Measurements from ENCODE around the gene VPS13D. TPM values are rescaled to one million over a fixed set of nuclear protein-coding genes. Genes with fewer than 3 reads are reported as not detected.

The VPS13D gene
- total and polyA plus RNA-seq, 10 of the 15 experiments (the other 5 are each of a cell fraction or from before 2014, with no cell fraction given), result 1.4 to 16.9 (median 8.5) TPM

DNA sequence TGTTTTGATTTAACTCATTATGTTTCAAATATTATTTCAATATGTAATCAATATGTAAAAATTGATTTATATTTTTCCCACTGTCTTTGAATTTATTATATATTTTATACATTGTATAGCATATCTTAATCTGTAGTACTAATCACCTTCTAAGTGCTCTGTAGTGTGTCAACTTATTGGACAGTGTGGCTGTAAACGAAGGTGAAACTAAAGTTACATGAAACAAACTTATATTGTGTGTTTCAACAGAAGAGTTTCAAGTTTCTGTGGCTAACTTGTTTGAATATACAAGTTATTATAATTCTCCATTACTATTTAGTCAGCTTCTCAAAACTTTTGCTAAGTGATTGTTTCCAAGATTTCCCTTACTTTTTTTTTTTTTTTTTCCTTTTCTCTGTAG lies 212.4 kb downstream of the VPS13D start:
- BruUV-seq (replicated peaks), result no TSS peak
- WGBS (ENCODE audit: insufficient coverage, insufficient replicate concordance, low lambda C conversion rate, missing lambda C conversion rate), result 40% methylated on average over 1 of the region's 1 CpG
- H3K27me3 ChIP-seq (replicated peaks in 1 of 2; ENCODE audit: control insufficient read depth in 2 of 2, insufficient read depth in 2 of 2, low read length in 1 of 2), result no peaks in the 10 kb centered on the region; a peak in 1 of 4 replicates
- DNase-seq (ENCODE audit: low read depth, low spot score), result no peak
- no peaks in the 10 kb centered on the region for H4K20me1 ChIP-seq (ENCODE audit: control insufficient read depth, insufficient read depth)
- no peak overlapping the region for H3K4me2 ChIP-seq (ENCODE audit: control insufficient read depth, insufficient read depth)
- H3K4me3 ChIP-seq, result no peak overlapping the region
- H3K4me1 ChIP-seq (ENCODE audit: control insufficient read depth, insufficient read depth, low read length), result peaks cover 9% of the 10 kb centered on the region
- H3K9ac ChIP-seq (ENCODE audit: control insufficient read depth, insufficient read depth, low read length), result no peak overlapping the region
- no peak overlapping the region for H3K27ac ChIP-seq (ENCODE audit: control insufficient read depth, insufficient read depth)
- in situ Hi-C loops (cut with MboI) (no loop called here), intact Hi-C loops (cut with micrococcal nuclease; ENCODE audit: unreplicated experiment) (no loop called here)
- H2AFZ ChIP-seq (ENCODE audit: control insufficient read depth, low read depth, low read length), result no peak overlapping the region
- TF ChIP-seq GABPA (IDR thresholded peaks at IDR 0.05; ENCODE audit: low read depth) (no peak), BRCA1 (IDR thresholded peaks at IDR 0.05; ENCODE audit: low read depth, low read length) (no peak), NRF1 (conservative IDR thresholded peaks at IDR 0.05; ENCODE audit: low read depth, low read length) (no peak), YBX1 (IDR thresholded peaks at IDR 0.05) (no peak), ZNF384 (IDR thresholded peaks at IDR 0.05; ENCODE audit: borderline replicate concordance, low read depth, low read length) (no peak), TCF3 (IDR thresholded peaks at IDR 0.05; ENCODE audit: borderline replicate concordance, insufficient read depth, low read depth, low read length) (no peak), TCF7 (IDR thresholded peaks at IDR 0.05; ENCODE audit: borderline replicate concordance) (no peak), PML (IDR thresholded peaks at IDR 0.05; ENCODE audit: low read length) (no peak), KLF5 (IDR thresholded peaks at IDR 0.05; ENCODE audit: partially characterized antibody) (no peak), MXI1 (IDR thresholded peaks at IDR 0.05; ENCODE audit: low read depth, low read length) (no peak), ESRRA (IDR thresholded peaks at IDR 0.05; ENCODE audit: low read length) (no peak), RUNX3 (IDR thresholded peaks at IDR 0.05; ENCODE audit: low read length) (no peak), ZBED1 (IDR thresholded peaks at IDR 0.05; ENCODE audit: borderline replicate concordance) (no peak), GATAD2B (conservative IDR thresholded peaks at IDR 0.05; ENCODE audit: low read depth) (no peak), LARP7 (IDR thresholded peaks at IDR 0.05) (no peak), NFYB (IDR thresholded peaks at IDR 0.05; ENCODE audit: insufficient read depth, low read depth, low read length) (no peak), RFX5 (IDR thresholded peaks at IDR 0.05; ENCODE audit: low read depth, low read length) (no peak), RCOR1 (conservative IDR thresholded peaks at IDR 0.05; ENCODE audit: low read depth, low read length) (no peak), FOXK2 (IDR thresholded peaks at IDR 0.05) (no peak)
- TF ChIP-seq, protein P1, sequence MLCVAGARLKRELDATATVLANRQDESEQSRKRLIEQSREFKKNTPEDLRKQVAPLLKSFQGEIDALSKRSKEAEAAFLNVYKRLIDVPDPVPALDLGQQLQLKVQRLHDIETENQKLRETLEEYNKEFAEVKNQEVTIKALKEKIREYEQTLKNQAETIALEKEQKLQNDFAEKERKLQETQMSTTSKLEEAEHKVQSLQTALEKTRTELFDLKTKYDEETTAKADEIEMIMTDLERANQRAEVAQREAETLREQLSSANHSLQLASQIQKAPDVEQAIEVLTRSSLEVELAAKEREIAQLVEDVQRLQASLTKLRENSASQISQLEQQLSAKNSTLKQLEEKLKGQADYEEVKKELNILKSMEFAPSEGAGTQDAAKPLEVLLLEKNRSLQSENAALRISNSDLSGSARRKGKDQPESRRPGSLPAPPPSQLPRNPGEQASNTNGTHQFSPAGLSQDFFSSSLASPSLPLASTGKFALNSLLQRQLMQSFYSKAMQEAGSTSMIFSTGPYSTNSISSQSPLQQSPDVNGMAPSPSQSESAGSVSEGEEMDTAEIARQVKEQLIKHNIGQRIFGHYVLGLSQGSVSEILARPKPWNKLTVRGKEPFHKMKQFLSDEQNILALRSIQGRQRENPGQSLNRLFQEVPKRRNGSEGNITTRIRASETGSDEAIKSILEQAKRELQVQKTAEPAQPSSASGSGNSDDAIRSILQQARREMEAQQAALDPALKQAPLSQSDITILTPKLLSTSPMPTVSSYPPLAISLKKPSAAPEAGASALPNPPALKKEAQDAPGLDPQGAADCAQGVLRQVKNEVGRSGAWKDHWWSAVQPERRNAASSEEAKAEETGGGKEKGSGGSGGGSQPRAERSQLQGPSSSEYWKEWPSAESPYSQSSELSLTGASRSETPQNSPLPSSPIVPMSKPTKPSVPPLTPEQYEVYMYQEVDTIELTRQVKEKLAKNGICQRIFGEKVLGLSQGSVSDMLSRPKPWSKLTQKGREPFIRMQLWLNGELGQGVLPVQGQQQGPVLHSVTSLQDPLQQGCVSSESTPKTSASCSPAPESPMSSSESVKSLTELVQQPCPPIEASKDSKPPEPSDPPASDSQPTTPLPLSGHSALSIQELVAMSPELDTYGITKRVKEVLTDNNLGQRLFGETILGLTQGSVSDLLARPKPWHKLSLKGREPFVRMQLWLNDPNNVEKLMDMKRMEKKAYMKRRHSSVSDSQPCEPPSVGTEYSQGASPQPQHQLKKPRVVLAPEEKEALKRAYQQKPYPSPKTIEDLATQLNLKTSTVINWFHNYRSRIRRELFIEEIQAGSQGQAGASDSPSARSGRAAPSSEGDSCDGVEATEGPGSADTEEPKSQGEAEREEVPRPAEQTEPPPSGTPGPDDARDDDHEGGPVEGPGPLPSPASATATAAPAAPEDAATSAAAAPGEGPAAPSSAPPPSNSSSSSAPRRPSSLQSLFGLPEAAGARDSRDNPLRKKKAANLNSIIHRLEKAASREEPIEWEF (IDR thresholded peaks at IDR 0.05; ENCODE audit: insufficient replicate concordance, low read depth, low read length), result no peak
- ChIA-PET RAD21 (ENCODE audit: unreplicated experiment) (interaction anchor here (0.7 kb wide), 1 partner anchor 163 kb away, joined by 3 read pairs; no protein-coding TSS in a partner anchor), POLR2A (no interaction called here), CTCF (interaction anchor here (0.6 to 1.5 kb wide), 2 partner anchors 34 to 179 kb away, joined by 4 read pairs; no protein-coding TSS in a partner anchor), SMC1A (ENCODE audit: uncharacterized antibody, unreplicated experiment) (interaction anchor here (0.5 to 2.6 kb wide), 5 partner anchors 8 to 147 kb away, joined by 3 to 7 read pairs (median 3); no protein-coding TSS in a partner anchor)
- peaks cover 4% of the 10 kb centered on the region; the same call in 2 of the 3 replicates for H3K9me3 ChIP-seq (replicated peaks; ENCODE audit: control insufficient read depth, insufficient read depth, low read length)
- ATAC-seq, result peak; percentile 53
- peak; percentile 62 for FAIRE-seq
- no peaks in the 10 kb centered on the region for H3K79me2 ChIP-seq (ENCODE audit: control insufficient read depth, insufficient read depth, low read length)
- H3K36me3 ChIP-seq (ENCODE audit: control insufficient read depth in 2 of 2, insufficient read depth in 2 of 2, low read length in 1 of 2), result no peaks in the 10 kb centered on the region
